Measurements from ENCODE around the gene PPIA.

The PPIA gene

GRCh38 chr7:44796504-44797328 lies at the start of gene PPIA:
Gene PPIA (plus strand): TSS chr7:44796681. CDS start chr7:44796725, 44 bp downstream.
- peak; percentile 91 for DNase-seq

DNA sequence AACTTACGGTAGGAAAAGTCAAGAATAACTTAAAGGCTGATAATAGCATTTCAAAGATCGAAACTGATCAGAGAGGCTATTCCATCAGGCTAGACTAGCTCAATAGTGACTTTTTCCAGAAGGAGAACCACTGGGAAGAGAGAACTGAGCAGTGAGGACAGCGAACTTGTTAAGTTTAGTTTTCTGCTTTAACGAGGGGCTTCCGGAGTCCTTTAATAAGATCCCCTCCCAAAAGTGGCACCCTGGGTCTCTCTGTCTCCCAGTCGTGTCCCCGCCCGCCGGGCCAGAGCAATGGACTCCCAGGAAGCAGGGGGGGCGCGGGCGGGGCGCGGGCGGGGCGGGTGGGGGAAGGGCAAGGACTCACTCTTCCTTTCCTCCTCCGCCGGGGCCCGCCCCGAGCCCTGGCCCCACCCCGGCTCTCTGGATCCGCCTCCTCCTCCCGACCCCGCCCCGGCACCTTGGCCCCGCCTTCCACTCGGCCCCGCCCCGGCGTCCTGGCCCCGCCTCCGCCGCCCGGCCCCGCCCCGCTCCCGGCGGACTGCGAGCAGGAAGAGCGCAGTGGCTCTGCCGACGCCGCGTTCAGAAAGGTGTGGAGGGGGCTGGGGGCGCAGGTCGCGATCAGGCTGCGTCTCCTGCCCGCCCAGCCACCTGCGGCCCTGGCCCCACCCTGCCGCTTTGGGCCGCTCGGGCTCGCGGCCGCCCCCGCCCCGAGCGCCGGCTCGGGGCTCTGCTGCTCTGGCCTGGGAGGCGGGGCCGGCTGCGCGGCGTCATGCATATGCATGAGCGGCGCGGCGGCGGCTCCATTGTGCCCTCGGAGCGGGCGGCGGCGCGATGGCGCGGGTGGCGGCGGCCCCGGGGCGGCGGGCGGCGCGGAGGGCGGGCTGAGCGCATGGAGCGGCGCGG lies 48.2 kb upstream of the PPIA start, which contains the start of gene ZMIZ2:
Gene ZMIZ2, plus strand, starts transcription at position 803 of the 903 bp plus-strand sequence. CDS start 7,403 bp downstream, outside the sequence.
- DNase-seq = peak; percentile 92

DNA sequence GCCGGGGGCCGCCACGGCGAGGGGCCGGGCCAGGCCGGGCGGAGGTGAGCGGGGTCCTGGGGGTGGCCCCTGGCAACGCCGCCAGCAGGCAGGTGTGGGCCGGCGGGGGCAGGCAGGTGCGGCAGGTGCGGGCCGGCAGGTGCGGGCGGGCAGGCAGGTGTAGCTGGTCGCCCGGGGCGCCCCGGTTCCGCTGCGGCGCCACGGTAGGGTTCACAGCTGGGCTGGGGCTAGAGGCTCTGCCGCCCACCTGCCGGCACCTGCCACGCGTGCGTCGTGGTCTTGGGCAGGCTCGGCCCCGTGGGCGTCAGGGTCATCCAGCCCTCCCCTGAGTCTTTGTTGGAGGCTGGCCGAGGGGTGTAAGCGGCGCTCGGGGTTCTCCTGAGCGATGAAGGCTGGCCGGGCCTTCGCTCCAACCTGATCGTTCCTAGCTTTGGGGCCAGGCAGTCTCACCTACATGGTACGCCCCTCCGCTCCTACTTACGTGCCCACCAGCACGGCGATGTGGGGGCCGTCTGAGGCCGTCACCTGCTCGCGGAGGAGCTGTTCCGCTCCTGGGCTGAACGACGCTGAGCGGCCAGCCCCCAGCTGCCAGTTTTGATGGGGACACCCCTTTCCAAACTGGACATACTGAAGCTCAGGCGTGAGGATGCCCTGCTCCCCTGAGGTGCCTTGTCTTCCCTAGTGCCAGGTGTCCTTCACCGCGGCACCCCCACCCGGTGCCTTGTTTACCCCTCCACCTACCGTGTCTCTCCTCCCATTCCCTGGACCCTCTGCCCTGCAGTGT lies 47.3 kb upstream of the PPIA start:
- no peak for DNase-seq

DNA sequence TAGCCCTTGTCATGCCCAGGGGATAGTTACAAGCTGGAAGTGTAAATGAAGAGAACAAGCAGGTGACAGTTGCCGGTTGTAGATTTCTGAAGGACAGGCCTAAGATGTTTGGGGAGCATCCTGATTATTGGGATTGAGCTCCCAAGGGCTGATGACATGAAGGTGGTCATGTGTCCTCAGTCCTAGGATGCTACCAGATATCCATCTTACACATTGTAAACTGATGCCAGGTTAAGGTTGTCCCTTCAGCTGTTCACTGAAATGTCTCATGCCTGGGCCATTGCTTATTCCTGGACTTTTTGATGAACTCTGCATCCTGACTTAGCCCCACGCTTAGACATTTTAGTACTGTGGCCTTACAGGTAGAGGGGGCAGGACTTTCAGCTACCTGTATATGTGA lies 46.5 kb upstream of the PPIA start:
- DNase-seq = no peak

GRCh38 chr7:44750424-44750823 lies 46.1 kb upstream of the PPIA start:
- no peak for DNase-seq

DNA sequence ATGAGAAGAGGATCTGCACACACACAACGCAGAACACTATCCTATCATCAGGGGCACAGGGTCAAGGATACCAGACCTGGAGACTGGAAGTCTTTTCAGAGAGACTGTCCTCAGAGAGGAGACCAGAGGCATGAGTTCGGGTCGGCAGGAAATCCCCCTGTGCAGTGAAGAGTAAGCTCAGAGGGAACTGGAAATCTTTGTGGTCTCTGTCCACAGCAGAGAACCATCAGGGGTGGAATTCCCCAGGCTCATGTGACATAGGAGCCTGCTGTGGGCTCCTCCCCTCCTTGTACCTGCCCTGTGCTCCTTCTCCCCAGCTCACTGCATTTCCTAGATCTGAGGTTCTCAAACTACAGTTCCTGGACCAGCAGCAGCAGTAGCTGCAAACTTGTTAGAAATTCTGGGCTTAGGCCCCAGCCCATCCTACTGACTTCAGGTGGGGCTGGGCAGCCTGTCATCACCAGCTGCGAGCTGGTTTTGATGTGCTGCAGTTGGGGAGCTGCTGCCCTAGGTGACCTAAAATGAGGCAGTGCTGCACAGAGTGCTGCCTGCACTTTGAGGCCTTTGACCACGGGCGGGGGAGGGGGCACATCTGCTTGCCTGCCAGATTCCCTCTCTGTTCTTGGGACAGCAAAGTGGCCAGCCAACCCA lies 45.4 kb upstream of the PPIA start:
- no peak for DNase-seq

- DNase-seq = no peak
Measured at GRCh38 chr7:44752822-44753221, 43.7 kb upstream of the PPIA start.

- no peak for DNase-seq
Measured at GRCh38 chr7:44754802-44755697, 41.4 kb upstream of the PPIA start.

DNA sequence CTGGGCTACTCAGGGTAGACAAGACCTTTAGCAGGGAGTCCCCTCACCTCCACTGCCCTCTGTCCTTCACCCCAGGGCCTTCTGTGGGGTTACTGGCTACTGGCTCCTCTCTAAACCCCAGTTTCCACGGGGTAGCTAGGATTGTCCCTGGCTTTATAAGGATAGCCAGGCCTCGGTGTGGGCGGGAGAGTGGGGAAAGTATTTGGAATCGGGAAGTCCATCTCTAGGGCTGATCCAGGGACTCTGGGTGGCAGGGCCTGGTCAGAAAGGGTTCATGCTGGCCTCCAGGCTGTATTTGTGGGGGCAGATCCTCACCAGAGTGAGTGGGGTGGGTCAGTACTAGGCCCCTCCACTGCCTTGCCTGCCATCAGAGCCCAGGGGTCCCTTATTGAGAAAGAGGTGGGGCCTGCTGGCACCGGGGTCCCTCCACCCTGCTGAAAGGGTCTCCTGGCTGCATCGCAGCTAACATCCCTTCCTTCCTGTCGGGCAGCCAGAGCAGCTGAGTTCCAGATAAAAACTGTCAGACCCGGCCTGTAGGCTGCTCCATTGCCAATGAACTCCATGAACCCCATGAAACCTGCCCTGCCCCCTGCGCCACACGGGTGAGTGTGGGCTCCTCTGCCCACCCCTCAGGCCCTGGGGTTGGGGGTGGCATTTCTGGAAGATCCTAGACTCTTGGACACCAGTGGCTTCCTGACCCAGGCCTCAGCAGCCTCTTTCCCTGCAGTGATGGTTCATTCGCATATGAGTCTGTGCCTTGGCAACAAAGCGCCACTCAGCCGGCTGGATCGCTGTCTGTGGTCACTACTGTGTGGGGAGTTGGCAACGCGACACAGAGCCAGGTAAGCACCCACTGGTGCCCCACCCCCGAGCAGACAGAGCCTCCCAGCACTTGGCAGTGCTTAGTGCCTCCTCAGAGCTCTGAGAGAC lies 40.5 kb upstream of the PPIA start:
- DNase-seq = no peak

DNA sequence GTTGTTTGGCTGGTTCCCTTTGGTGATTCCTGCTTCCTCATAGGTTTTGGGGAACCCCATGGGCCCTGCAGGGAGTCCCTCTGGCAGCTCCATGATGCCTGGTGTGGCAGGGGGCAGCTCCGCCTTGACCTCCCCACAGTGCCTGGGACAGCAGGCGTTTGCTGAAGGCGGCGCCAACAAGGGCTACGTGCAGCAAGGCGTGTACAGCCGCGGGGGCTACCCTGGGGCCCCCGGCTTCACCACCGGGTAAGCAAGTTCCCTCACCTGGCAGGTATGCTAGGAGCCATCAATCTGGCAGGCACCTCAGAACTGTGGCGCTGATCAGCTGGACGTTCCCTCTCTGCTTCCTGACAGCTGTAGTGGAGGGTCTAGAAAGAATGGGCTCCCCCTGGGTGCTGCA lies 39.6 kb upstream of the PPIA start:
- no peak for DNase-seq

DNA sequence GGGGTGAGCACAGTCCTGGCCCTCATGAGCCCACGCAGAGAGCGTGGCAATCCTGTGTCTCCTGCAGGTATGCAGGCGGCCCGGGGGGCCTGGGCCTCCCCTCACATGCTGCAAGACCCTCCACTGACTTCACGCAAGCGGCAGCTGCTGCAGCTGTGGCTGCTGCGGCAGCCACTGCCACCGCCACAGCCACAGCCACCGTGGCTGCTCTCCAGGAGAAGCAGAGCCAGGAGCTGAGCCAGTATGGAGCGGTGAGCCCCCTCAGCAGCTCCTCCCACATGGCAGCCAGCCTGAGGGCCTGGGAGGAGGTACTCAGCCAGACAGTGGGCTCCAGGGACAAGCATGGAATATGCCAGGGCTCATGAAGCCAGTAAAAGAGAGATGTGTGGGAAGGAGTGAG lies 39.2 kb upstream of the PPIA start:
- no peak for DNase-seq

- DNase-seq = no peak
Measured at GRCh38 chr7:44757739-44758138, 38.7 kb upstream of the PPIA start.

- no peak for DNase-seq
Measured at GRCh38 chr7:44759246-44759645, 37.2 kb upstream of the PPIA start.

- DNase-seq = no peak
Measured at GRCh38 chr7:44760034-44760580, 36.4 kb upstream of the PPIA start.

DNA sequence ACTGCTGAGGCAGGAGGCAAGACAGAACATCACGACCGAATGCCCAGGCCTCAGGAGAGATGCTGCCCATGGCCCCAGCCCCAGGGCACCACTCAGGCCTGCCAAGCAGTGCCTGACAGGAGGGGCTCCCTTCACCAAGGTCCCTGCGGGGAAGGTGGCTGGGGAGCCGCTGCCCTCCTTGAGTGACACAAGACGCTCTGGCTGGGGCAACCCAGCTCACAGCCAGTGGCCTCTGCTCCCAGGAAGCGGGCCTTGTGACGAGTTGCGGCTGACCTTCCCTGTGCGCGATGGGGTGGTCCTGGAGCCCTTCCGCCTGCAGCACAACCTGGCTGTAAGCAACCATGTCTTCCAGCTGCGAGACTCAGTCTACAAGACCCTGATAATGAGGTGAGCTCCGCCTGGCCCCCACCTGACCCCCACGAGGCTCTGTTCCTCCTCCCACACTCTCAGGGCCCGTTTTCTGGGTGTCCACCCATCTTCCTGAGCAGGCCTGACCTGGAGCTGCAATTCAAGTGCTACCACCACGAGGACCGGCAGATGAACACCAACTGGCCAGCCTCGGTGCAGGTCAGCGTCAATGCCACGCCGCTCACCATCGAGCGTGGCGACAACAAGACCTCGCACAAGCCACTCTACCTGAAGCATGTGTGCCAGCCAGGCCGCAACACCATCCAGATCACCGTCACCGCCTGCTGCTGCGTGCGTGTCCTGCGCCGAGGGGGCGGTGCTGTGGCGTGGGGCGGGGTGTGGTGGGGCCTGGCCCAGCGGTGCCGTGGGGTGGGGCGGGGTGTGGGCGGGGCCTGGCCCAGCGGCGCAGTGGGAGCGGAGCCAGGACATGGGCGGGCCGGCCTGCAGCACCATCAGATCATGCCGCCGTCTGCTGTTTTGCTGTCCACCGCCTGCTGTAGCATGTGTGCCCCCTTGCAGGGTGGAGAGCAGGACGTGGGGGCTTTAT lies 35.0 kb upstream of the PPIA start:
- no peak for DNase-seq

- no peak for DNase-seq
Measured at GRCh38 chr7:44762300-44762699, 34.2 kb upstream of the PPIA start.

GRCh38 chr7:44762726-44763522 lies 33.6 kb upstream of the PPIA start:
- no peak for DNase-seq

GRCh38 chr7:44764081-44764480 lies 32.4 kb upstream of the PPIA start:
- no peak for DNase-seq
